GM18909 (cell line): ENCODE results near the gene NLRP6.
"Not testable (repeated sequence)": the region's sequence is repeated elsewhere in the genome, so short reads cannot be mapped to it uniquely, and the experiment has no call there.

Experiments
- ATAC-seq: cut with Tn5 transposase; IDR thresholded peaks from one replicate; pipeline ENCODE4 v1.9.1; 2021; ENCODE audit warnings: mild to moderate bottlenecking; ENCODE audit not compliant: unreplicated experiment, poor library complexity

NLRP6 gene

DNA sequence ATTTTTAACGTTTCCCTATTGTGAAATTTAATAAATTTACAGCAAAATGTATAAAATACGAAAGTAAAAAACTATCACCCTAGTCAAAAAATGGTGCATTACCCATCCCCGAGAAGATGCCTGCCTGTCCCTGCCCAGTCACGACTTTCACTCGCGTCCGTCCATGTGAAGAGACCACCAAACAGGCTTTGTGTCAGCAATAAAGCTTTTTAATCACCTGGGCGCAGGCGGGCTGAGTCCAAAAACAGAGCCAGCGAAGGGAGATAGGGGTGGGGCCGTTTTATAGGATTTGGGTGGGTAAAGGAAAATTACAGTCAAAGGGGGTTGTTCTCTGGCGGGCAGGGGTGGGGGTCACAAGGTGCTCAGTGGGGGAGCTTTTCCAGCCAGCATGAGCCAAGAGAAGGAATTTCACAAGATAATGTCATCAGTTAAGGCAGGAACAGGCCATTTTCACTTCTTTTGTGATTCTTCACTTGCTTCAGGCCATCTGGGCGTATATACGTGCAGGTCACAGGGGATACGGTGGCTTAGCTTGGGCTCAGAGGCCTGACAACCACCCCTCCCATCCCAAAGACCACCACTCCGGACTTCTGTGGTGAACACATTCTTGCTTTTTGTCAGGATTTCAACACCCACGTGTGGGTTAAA lies 55.5 kb downstream of the NLRP6 start:
- ATAC-seq = not testable (repeated sequence)

DNA sequence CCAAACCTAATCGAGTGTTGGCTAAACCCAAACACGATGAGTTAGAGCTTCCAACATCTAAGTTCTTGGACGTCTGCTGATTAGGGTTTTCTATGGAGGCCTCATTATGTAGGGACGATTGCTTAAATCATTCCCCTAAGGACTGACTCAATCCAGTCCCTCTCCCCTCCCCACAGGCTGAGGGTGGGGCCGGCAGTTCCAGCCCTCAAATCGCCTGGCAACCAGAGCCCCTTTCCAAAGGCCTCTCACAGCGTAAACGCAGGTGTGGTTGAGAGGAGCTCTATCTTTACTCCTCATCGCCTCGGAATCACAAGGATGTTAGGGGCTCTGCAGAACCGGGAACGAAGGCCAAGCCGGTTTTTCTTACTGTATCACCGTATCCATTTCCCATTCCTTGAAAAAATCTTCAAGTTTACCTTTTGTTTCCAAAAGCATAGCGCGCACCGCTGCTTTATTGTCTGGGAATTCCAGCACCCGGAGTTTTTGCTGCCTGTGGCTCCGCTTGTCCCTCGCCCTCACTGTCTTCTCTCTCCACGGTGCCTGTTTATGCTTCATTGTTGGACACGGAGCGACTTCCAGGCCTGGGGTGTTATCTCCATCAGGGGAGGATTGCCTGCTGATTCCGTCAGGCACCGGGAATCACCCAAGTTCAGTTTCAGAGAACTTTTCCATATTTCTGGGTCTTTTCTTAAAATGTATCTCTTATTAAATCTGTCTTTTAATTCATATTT lies 56.2 kb downstream of the NLRP6 start:
- no peak for ATAC-seq
